RKO (cell line): ENCODE results near the gene FAM9A.
"Not testable (repeated sequence)": the region's sequence is repeated elsewhere in the genome, so short reads cannot be mapped to it uniquely, and the experiment has no call there.

Experiments used
- DNase-seq: peaks from one replicate; pipeline ENCODE4 v3.0.0-alpha.2; 2016; ENCODE audit warnings: low spot score

The FAM9A gene

DNA sequence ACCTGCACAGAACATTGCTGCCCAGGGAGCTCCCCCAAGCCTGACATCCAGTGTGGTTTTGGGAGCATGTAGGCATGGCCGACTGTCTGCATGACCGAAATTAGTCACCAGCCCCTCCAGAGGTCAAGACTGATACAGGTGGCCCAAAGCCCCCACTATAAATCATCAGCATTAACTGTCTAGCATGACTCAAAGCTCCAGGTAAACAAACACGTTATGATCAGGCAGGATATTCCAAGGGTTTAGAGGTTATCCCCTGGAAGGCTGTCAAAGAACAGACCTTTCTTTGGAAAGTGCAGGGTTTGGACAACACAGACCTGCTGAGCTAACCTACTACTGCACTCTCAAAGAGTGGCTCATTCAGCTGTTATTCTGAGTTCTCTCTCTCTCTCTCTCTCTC is 2.1 kb upstream of the FAM9A start:
- no peak for DNase-seq

DNA sequence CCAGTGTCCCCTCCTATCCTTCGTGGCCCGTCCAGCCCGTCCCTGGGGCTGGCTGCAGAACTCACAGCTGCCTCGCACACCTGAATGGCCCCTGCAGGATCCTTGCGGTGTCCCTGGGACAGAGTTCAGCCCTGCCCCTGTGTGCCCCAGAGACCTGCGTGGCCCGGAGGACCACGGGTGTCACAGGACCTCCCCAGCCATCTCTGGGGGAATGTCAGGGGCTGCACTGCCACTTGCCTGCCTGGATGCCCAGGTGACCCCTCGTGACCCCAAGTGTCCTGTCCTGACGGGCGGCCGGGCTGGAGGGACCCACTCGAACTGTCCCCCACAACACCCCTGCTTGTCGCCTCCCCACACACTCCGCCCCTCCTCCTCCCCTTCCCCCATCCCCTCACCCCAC is 832 bp downstream of the FAM9A start:
- DNase-seq = not testable (repeated sequence)

DNA sequence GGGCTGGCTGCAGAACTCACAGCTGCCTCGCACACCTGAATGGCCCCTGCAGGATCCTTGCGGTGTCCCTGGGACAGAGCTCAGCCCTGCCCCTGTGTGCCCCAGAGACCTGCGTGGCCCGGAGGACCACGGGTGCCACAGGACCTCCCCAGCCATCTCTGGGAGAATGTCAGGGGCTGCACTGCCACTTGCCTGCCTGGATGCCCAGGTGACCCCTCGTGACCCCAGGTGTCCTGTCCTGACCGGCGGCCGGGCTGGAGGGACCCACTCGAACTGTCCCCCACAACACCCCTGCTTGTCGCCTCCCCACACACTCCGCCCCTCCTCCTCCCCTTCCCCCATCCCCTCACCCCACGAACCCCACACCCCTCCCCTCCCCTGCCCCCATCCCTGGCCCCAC is 1.9 kb downstream of the FAM9A start:
- not testable (repeated sequence) for DNase-seq

DNA sequence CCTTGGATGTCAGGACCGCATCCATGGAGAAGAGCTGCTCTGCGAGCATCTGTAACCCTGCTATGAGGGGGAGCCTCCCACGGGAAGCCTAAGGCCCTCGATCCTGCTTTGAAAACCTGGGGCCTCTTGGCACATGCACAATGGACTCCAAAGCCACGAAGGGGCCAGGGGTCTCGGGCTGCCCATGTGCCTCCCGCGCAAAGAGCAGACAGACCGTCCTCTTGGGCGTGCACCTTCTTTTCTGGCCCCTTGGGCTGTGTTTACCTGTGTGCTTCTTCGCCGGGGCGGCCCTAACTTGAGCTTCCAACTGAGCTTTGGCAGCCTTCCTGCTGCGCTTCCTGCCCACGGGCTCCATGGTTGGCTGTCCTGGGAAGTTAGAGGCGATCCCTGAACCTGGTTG is 2.5 kb downstream of the FAM9A start:
- not testable (repeated sequence) for DNase-seq

DNA sequence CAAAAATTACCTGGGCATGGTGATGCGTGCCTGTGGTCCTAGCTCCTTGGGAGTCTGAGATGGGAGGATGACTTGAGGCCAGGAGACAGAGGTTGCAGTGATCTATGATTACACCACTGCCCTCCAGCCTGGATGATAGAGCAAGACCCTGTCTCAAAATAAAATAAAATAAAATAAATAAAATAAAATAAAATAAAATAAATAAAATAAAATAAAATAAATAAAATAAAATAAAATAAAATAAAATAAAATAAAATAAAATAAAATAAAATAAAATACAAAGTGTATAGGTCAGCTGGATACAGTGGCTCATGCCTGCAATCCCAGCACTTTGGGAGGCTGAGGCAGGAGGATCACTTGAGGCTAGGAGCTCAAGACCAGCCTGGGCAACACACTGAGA is 14.1 kb downstream of the FAM9A start:
- not testable (repeated sequence) for DNase-seq

DNA sequence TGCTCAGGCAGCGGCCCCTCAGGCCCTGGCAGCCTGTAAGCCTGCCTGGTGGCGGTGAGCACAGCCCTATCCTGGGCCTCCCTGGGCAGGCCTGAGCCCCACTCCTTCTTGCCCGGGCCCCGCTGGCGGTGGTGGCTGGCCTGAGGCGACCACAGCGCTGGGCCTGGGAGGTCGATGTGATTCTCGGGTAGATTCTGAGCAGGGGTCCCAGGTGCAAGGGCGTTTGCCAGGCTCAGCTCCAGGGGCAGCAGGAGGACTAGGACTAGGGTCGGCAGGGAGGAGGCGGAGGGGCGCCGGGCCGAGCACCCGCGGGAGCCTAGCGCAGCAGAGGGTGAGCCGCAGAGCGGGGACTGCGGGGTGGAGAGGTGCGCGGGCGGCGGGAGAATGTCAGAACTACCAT is 17.0 kb downstream of the FAM9A start:
- DNase-seq = no peak

DNA sequence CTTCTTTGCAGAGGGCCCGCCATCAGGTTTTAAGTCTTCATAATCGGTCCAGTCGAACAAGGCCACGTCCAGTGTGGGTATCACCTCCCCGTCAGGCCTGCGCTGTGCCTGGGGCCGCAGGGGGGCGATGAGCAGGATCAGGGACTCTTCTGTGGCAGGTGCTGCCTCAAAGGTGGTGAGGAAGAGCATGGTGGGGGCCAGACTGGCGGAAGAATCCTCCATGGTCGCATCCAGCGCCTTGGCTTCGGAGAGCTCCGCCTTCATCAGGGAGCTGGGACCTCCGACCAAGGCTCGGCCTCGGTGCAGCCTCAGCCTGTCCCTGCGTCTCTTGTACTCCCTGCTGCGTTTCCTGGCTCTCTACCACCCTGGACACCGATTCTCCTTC is 17.5 kb downstream of the FAM9A start:
- DNase-seq = no peak

DNA sequence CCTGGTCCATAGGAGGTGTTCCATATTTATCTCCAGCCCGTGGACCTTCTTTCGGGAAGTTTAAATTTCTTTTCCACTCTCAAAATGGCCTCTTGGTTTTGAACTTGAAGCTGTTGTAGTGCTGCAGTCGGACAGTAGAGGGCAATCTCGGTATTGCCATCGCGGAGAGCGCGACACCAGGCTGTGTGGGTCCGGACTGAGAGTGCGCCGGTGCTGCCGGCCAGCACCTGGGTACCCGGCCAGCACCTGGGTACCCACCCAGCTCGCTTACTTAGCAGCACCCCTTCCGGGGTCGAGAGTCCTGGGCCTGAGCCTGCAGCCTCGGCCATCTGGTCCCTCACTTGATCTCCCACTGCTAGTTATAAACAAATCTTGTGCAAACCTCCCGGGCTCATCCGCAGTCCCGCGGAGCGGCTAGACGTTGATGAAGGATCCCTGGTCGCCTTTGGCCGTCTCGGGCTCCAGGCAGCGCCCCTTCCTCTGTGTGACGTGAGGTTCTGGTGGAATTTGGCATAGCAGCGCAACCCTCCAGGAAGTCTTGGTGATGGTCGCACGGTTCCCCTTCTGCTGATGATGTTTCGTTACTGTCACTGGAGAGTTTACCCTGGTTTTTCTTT is 18.0 kb downstream of the FAM9A start:
- DNase-seq = no peak

DNA sequence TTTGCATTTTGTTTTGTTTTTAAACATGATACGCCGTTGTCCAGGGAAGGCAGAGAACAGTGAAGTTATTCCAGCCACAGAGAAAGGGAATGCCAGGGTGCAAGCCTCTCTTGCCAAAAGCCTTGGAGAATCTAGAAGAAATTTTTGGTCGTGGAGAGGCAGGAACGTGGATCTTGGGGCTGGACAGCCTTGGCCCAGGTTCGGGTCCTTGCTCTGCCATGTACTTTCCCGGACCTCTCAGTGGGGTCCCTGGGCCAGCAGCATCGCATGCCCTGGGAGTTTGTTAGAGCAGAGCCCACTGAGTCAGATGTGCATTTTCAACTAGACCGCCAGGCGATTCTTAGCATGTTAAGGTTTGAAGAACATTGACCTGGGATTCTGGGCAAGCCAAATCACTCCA is 18.6 kb downstream of the FAM9A start:
- DNase-seq = no peak

DNA sequence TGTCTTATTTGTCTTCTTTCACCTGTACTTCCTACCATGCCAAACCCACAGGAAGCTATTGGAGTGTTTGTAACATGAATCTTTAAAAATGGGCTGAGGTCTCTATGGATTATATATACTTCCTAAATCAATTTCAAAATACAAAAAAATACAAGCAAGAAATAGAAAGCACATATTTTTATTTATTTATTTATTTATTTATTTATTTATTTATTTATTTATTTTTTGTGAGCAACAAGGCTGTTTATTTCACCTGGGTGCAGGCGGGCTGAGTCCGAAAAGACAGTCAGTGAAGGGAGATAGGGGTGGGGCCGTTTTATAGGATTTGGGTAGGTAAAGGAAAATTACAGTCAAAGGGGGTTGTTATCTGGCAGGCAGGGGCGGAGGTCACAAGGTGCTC is 19.3 kb downstream of the FAM9A start:
- not testable (repeated sequence) for DNase-seq

DNA sequence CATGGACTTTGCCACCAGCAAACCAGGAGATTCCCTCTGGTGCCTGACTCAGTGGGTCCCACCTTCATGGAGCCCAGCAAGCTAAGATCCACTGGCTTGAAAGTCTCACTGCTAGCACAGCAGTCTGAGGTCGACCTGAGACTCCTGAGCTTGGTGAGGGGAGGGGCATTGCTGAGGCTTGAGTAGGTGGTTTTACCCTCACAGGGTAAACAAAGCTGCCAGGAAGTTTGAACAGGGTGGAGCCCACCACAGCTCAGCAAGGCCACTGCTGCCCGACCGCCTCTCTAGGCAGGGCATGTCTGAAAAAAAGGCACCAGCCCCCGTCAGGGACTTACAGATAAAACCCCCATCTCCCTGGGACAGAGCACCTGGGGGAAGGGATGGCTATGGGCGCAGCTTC is 28.1 kb downstream of the FAM9A start:
- DNase-seq = no peak

DNA sequence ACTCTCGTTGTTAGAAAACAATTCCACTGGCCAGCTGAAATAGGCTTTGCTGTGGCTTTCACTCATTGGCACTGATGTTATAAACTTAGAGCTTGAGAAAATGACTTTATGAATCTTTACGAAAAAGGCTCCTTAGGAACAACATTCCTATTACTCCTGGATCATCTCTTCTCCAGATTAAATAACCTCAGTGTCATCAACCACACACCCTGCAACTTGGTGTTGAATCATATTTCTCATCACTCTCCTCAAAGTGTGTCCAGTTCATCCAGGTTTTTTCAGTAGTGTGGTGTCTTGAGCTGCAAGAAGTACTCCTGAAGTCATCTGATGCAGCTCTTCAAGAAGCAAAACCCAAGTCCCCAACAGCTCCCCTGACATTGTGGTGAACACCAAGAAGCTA is 41.2 kb downstream of the FAM9A start:
- no peak for DNase-seq

DNA sequence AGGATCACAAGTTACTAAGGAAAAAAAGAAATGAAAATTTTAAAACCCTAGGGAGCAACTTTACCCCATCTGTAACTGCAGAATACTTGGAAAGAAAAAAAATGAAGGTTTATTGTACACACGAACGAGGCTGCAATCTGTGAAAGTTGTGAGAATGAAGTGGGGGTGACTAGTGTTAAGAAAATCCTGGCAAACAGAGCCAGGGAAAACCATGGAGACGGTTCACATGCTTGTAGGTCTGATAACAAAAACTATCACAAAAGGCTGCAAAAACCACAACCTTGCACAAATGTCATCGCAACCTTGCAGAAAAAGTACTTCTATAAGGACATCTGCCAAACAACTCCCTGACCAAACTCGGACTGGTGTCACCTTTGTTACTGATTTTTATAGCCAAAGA is 42.5 kb downstream of the FAM9A start:
- not testable (repeated sequence) for DNase-seq

DNA sequence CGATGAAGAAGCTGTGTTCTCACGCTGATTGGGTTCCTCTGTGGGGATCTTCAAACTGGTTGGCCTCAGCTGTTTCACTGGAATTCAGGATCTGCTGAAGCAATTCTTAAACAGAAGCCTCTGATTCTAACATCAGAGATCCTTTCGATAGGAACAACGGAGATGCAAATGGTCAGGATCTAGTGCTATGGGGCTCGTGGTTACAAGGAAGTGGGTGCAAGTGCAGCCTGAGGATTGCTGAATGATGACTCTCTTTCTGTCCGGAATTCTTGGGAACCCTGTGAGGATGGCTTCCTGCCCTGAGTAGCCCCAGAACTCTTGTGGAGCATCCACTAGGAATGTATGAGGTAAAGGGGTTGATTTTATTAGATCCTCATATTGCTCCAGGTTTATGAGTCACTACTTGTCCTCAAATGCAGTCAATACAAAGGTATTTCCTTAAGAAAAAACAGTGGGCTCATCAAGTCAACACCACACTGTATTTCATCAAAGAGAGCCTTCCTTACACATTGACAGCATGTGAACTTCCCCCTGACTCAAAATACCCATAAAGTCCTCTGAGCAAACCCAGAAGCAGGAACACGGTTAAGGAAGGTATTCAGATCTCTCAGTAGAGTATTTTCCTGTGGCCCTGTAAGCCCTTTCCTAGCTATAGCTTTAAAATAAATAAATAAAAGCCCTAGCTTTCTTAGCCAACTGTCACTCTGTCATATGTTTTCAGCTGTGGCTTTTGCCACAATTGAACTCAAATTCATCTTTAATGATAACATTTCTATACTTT is 43.4 kb downstream of the FAM9A start:
- not testable (repeated sequence) for DNase-seq

DNA sequence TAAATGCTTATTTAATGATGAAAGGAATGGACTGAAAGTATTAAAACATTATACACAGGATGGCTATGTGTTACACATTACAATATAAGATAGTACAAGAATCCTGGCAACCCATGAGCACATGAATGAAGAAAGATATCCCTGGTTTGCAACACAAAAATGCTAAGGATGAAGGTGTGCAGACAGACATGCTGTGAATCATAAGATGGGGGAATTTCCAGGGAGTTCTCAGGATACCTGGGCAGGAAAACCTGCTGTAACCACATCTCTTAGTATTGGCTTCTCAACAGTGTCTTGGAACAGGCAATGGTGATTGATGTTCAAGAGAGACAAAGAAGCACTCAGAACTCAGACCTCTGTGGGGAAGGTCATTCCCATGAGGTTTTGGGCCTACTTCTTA is 45.4 kb downstream of the FAM9A start:
- DNase-seq = no peak

DNA sequence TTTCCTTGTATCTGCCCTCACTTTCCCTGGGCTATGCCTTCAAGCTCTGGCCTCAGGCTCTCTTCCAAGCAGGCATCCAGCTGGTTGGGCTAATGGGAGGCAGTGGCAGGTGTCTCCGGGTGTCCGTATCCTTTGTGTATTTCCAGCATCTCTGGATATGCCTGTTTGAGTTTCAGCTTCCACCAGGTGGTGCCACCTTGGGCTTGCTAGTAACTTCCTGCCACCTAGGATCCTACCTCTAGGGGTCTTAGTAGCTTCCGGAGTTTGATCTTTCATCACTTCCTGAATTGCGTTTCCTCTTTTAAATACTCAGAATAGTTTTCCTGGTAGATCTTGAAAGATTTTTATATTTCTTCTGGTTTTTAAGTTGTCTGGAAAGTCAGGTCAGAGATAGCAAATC is 46.1 kb downstream of the FAM9A start:
- peak; percentile 32 for DNase-seq

DNA sequence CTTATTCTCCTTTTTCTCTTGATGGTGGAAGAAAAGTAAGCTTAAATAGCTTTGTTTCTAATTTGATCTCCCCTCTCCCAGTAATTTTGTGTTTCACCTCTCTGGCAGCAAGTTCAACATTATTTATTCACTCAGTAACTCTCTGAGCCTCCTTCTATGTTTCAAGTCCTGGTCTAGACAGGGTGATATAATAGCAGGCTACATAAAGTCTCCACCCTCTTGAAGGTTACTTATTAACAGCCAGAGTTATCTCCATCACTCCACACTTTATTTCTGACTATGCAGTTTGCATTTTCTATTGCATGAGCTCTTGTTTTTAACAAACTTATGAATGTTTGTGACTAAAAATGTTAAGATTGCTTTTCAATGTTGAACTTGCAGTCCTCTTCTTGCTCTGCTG is 51.5 kb downstream of the FAM9A start:
- DNase-seq = no peak

DNA sequence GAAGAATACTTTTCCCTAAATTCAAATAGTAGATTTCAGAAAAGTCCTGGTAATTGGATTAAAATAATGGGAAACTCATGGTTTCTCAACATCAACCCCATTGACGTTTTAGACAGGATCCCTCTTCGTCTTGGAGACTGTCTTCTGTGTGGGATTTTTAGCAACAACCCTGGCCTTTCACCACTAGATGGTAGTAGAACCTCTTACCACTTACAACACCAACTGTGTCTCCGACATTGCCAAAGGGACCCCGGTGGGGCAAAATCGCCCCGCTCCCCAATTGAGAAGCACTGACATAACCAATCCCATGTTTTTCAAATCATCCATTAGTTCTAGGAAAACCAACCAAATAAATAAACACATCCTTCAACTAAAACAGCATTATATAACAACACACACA is 52.3 kb downstream of the FAM9A start:
- peak; percentile 53 for DNase-seq

DNA sequence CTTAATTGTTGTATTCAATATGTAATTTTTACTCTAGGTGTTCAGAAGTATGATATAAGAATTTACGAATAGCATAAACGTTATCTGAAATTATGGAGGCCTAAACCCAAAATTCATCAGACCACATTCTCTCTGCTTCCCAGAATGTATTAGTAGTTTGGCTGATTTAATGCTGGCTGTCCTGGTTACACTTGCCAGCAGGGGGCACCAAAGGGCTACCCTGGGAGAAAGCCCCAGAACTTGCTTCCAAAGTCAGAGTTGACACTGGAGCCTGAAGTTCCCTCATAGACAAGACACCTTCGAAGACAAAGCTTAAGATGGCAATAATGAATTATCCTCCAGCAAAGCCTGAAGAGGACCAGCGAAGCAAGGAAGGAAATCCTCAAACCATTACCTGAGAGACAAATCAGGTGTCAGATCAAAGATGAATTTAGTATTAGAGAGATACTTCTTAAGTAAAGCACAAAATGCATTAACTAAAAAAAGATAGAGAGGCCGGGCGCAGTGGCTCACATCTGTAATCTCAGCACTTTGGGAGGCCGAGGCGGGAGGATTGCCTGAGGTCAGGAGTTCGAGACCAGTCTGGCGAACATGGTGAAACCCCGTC is 58.0 kb downstream of the FAM9A start:
- DNase-seq = peak; percentile 46

DNA sequence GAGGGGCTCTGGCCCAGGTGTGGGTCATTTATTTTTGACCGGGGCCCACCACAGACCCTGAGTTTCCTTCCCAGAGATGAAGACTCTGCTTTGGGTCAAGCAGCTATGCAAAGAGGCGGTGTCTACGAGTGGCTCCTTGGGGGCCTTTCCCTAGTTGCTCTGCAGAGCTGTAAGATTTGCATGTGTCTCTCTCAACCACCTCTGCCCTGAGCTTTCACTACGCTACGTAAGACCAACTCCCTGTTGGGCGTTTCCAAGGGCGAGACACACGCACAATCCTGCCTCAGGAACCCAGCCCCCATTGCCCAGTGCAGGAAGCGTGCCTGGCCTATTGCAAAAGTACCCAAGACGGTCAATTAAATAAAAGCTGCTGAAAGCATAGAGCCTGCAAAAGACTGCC is 59.2 kb downstream of the FAM9A start:
- DNase-seq = no peak
